ENCODE measurements around the gene HAGH.

GRCh38 chr16:1768767-1769401 lies 57.7 kb downstream of the HAGH start:
- TF ChIP-seq CTCF (IDR thresholded peaks at IDR 0.05; ENCODE audit: poor library complexity, severe bottlenecking) (no peak), EZH2 (IDR thresholded peaks at IDR 0.05; ENCODE audit: borderline replicate concordance, insufficient read depth, low read length, poor library complexity, severe bottlenecking) (no peak), REST (IDR thresholded peaks at IDR 0.05; ENCODE audit: borderline replicate concordance) (no peak), POLR2AphosphoS5 (IDR thresholded peaks at IDR 0.05) (no peak), EP300 (conservative IDR thresholded peaks at IDR 0.05; ENCODE audit: poor library complexity, severe bottlenecking) (no peak), RAD21 (conservative IDR thresholded peaks at IDR 0.05) (no peak), MXI1 (conservative IDR thresholded peaks at IDR 0.05; ENCODE audit: poor library complexity, severe bottlenecking) (no peak), SMC3 (conservative IDR thresholded peaks at IDR 0.05; ENCODE audit: poor library complexity) (no peak), TAF1 (IDR thresholded peaks at IDR 0.05; ENCODE audit: low read depth) (no peak)

All from neural cell (in vitro differentiated cells).